PFSK-1 (cell line): ENCODE data around the gene SRRM2.

ENCODE experiments used
- POLR2AphosphoS5 ChIP-seq: IDR thresholded peaks from 2 replicates; pipeline ENCODE4 v1.6.1; 2012; ENCODE audit warnings: low read depth, mild to moderate bottlenecking, control low read depth, low read length, moderate library complexity
- SIN3A ChIP-seq: IDR thresholded peaks from 2 replicates; pipeline ENCODE4 v1.6.1; 2012; ENCODE audit warnings: mild to moderate bottlenecking, low read length, moderate library complexity, borderline replicate concordance; ENCODE audit not compliant: insufficient read depth
- TAF1 ChIP-seq: IDR thresholded peaks from 2 replicates; pipeline ENCODE4 v1.6.1; 2012; ENCODE audit warnings: low read length, control low read depth, borderline replicate concordance; ENCODE audit not compliant: insufficient read depth

DNA sequence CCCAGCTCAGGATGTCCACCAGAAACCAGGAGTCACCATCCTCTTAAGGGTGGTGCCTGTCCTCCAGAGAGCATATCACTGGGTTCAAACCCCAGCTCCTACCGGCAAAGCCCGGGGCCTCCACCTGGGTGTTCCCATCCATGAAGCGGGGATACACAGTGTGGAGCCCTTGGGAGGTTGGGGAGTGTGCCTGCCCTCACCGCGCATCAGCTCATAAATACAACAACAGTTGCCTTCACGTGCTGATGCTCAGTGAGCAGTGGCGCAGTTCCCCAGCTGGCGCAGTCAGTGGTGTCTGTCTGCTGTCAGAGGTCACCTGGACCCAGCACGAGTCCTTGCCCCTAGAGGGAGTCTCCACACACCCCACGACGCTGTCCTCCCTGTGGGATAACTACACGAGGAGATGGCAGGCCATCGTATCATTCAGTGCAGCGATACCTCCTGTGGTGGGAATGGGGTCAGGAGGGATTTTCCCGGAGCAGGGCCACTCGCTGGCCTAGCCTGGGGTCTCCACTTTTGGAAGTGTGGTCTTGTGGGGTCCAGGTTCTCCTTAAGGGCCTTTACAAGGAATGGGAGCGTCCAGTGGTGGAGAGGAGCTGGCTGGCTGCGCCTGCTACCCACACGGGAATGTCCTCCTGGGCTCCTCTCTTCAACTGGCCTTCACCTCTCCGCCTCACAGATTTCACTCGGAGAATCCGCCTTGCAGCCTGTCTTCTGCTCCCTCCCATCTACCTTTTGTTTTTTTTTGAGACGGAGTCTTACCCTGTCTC, 26.9 kb downstream of the SRRM2 start:
- no peak for TF ChIP-seq TAF1
- TF ChIP-seq SIN3A: no peak
- 0 out of 2 replicates have a peak, but pooled peaks have one; percentile 13 for TF ChIP-seq POLR2AphosphoS5
